ENCODE measurements around the gene ITGB7.

ITGB7 gene

GRCh38 chr12:53145383-53146260 is 61.4 kb downstream of the ITGB7 start:
- Histone ChIP-seq H3K36me3 (no peaks in the 10 kb centered on the region), H3K27me3 (no peaks in the 10 kb centered on the region), H3K27ac (no peak overlapping the region), H3K4me1 (ENCODE audit: control insufficient read depth in 1 of 2, insufficient read depth in 1 of 2, low read depth in 1 of 2, low read length in 1 of 2) (no peaks in the 10 kb centered on the region), H3K4me3 (ENCODE audit: low read depth in 1 of 2, low read length in 1 of 2) (no peak overlapping the region), H3K9me3 (no peaks in the 10 kb centered on the region)
- TF ChIP-seq CTCF (IDR thresholded peaks at IDR 0.05), result no peak

GRCh38 chr12:53143355-53143754 is 63.7 kb downstream of the ITGB7 start:
- no peak overlapping the region for H3K27ac ChIP-seq
- no peaks in the 10 kb centered on the region for H3K9me3 ChIP-seq
- no peak overlapping the region for H3K4me3 ChIP-seq (ENCODE audit: low read depth in 1 of 2, low read length in 1 of 2)
- no peaks in the 10 kb centered on the region for H3K36me3 ChIP-seq
- H3K27me3 ChIP-seq, result no peaks in the 10 kb centered on the region
- no peak for TF ChIP-seq CTCF (IDR thresholded peaks at IDR 0.05)
- no peaks in the 10 kb centered on the region for H3K4me1 ChIP-seq (ENCODE audit: control insufficient read depth in 1 of 2, insufficient read depth in 1 of 2, low read depth in 1 of 2, low read length in 1 of 2)
